Activated CD8-positive, alpha-beta memory T cell treated with anti-CD3 and anti-CD28 coated beads, Interleukin-2, amount 50 U/mL, for 1 hour (primary cell): ENCODE measurements around the gene SYTL3.
A peak's percentile ranks its signal among the peaks of the same experiment; 100 is the strongest.
"Not testable (repeated sequence)": the region's sequence is repeated elsewhere in the genome, so short reads cannot be mapped to it uniquely, and the experiment has no call there.

Experiments
- DNase-seq: peaks from one replicate; pipeline ENCODE4 v3.0.0-alpha.2; 2020; ENCODE audit errors: extremely low read depth

The SYTL3 gene

DNA sequence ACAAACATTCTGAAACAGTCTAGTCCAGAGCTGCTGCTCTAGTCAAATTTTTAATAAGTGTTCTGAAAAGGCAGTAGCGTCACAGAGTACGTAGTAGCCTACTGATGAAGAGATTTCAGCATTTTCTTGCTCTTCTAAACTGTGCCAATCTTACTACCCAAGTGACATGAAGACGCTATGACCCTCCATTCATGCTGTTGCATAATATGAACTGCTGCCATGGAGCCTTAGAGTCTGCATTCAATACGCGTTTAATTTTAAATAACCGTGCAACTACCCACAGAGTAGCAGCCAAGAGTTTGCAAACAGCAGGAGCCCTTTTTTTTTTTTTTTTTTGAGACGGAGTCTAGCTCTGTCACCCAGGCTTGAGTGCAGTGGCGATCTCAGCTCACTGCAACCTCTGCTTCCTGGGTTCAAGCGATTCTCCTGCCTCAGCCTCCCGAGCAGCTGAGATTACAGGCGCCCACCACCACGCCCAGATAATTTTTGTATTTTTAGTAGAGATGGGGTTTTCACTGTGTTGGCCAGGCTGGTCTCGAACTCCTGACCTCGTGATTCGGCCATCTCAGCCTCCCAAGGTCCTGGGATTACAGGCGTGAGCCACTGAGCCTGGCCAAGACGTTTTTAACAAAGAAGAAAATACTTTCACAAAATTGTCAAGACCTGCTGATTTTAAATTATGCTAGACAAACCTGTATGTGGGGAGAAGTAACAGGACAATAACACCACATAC, 125.0 kb downstream of the SYTL3 start:
- DNase-seq = no peak

DNA sequence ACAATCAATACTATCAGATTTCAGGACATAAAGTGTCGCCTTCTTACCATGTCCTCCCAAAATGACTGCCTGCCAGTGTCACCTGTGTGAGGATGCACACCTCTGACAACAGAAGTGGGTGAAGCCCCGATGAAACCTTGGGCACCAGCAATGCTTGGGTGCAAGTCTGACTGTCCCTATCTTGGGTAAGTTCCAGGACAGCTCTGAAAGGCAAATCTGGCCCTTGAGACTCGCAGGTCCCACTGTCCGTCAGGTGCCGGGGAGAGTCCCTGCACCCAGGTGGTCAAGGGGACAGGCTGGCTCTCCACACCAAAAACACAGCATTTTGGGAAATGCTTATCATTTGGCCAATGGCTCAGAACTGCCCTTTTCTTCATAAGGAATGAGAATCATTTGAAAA, 126.0 kb downstream of the SYTL3 start:
- DNase-seq = no peak

DNA sequence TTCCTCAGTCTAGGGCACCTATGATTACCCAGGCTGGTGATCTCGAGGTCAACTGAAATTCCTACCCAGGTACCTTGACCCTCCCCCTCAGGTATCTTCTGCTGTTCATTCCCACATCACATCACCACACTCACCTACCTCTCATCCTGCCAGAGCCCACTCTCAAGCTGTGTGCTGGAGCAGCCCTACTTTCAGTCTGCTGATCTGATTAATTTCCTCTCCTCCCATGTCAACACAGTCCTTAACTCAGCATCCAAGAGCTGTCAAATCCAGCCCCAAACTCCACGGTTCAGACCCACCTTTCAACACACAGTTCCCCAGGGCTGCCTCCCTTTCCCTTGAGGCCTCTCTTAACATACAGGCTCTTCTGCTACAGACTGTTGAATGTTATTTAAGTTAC, 126.9 kb downstream of the SYTL3 start:
- DNase-seq = no peak

DNA sequence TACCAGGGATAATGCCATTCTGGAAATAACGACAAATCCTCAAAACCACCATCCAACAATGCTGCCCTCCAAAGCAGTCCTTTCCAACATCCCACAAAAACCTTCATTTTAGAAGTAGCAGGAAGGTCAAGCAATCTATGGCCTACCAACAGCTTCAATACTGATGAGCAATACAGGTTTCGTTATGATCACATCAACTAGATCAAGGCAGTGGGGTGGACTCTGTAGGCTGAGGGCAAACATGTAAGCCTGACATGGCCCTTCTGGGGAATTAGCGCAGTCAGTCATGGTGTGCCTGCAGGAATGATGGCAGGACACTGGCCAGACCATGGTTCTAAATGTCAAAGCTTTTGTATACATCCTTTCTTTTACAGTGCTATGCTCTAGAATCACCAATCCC, 127.7 kb downstream of the SYTL3 start:
- DNase-seq = no peak

DNA sequence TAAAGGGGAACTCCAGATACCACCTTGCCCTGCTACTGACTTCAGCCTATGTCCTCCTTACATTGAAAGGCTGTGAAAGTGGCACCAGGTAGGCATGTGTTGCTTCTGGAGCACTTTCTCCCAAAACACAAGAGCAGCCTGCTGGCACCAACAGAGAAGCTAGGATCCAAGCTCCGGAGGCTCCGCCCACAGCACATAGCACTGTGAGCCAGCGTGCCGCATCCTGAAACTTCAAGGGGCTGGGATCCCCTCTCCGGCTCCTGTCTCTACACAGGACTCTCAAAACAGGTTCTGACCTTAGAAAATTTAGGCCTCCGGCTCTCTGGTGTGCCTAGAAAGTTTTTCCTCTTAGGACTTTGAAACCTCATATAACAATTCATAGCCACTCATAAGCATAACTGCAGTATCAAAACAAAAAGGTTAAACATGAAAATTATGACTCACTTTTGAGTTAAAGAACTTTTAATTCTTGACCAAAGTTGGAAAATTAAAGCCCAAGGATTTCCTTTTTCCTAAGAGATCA, 128.2 kb downstream of the SYTL3 start:
- no peak for DNase-seq

DNA sequence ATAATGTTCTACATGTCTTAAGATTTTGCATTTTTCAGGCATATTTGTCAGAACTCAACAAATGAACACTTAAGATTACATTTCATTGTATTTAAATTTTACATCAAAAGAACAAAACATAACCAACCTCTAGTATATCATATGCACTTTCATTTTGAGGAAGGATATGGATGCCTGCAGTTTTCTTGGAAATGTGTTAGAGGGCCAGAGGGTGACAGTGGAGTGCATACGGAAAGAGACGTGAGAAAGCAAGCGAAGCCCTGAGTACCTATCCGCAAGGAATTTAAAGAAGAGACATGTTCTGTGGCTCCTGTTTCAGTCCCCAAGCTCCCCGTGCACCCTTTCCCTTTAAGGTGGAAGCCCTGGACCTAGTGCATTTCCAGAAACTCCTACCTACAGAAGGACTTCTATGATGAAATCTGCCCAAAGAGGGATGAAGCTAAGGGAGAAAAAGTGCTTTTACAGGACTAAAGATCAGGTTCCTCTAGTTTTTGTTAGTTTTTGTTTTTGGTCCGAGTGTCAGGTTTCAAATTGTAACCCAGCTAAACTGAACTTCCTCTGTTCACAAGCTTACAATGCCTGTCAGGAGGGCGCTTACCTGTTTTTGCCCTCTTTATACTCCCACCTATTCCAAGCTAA, 130.5 kb downstream of the SYTL3 start:
- DNase-seq = no peak

DNA sequence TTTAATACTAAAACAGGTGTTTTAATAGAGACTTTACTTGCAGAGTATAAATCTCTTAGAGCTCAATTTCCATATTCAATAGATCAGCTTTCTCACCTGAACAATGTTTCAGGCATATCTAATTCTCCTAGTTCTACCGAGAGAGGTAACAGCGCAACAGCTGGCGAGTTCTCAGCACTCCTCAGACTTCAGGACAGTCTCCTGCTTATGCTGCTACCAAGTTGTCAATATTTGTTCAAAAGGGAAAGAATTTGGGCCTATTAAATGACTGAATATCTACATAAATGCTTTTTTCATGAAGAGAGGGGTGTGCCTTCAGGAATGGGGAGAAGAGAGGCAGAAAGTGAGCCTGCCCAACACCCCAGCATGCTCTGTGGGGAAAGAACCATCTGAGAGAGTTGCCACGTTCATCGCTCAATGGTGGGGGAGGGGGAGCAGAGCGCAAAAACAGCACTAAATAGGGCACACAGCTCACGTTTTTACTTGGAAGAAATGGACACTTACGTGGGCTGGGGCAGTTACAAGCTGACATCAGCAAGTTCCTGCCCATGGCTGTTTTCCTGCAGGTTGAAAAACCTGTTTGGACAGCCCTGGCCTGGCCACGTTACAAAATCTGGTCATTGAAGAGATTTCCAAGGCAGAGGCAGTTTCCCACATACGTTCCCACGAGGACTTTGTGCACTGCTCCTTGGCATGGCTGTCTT, 131.3 kb downstream of the SYTL3 start:
- DNase-seq = no peak

DNA sequence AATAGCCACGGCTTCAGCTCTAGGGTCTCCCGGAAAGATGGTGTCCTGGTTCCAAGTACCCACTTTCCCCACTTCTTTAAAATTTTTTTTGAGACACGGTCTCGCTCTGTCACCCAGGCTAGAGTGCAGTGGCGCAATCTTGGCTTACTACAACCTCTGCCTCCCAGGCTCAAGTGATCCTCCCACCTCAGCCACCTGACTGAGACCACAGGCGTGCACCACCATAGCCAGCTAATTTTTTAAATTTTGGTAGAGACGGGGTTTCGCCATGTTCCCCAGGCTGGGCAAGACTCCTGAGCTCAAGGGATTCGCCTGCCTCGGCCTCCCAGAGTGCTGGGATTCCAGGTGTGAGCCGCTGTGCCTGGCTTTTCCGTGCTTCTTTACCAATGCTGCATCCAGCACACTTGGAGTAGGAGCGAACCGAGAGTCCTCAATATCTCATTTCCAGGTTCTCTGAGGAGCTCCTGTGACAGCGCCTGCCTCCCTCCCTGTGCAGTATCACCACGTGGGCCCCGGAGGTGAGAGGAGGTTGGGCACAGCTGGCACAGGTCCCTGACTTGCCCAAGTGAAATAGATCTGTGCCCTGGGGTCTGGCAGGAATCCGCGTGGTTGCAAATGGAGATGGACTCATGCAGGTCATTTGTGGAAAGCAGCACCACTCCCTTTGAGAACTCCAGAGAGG, 132.0 kb downstream of the SYTL3 start:
- DNase-seq = no peak

DNA sequence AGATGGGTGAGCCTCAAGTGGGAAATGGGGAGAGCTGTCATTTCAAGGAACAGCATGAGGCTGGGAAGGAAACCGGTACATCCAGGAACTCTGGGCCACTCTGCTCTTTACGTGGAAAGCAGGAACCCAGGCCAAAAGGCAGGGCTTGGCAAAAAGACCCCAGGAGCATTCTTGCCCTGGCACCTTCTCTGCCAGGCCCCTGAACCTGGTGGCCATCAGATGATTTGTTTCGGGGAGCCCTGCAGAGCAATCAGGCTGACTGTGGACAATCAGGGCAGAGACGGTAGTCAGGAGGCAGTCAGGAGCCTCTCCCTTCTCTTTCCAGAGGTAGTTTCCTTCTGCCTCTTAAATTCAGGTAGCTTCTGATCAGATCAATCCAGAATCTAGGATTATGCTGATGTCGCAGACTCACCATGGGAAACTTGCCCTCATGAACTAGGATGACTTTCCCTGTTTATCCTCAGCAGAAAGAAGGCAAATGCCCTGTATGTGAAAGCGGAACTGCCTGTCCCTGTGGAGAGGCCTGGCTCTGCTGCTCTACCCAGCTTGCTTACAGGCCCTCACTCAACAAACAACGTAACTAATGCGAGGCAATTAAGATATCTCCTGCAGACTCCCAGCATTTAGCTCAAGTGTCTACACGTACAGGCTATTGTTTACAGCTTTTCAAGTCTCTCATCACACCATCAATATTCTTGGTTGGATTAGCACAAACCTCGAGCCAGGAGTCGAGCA, 132.7 kb downstream of the SYTL3 start:
- DNase-seq = no peak

DNA sequence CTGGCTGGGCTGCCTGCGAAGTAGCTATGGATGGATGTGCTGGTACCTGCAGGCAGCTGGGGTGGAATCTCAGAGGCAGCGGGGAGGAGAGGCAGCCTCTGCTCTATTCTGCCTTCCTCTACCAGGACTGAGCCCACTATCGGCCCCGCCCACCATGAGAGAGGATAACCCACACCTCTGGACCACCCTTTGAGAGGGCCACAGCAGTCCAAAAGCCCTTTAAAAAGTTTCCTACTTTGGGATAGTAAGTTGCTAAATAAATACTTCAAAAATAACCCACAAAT, 133.3 kb downstream of the SYTL3 start:
- DNase-seq = no peak

DNA sequence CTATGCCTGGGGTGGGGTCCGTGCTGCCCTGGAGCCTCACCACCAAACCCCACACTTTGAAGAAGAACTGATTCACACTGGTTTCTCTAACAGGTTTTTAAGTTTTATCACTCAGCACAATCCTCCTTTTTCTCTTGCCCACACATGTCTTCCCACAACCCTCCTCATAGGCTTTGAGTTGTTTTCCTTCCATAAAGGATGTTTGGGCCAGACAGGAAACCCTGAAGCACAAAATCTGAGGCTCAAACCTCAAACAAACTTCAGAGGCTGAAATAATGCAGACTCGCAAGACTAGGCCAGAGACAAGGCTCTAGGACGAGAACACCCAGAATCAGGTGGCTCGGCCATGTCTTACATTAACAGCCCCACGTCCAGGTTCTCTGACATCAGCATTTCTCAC, 134.0 kb downstream of the SYTL3 start:
- no peak for DNase-seq

DNA sequence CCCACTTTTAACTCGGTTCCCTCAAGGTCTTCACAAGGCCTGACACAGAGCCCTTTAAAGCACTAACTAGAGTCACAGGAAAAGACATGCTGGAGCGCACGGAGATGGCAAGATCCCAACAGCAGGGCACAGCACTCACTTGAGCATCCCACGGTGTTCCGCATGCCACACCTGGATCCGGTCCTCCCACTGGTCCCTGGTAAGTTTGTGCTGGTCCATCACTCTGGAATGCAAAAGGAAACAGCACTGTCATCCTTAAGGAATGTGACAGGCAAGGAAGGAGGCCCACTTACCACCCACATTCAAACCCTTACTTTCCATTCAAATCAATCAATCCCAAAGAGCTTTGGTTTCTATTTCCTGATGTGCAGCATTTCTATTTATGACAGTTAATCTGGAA, 134.7 kb downstream of the SYTL3 start:
- DNase-seq = no peak

DNA sequence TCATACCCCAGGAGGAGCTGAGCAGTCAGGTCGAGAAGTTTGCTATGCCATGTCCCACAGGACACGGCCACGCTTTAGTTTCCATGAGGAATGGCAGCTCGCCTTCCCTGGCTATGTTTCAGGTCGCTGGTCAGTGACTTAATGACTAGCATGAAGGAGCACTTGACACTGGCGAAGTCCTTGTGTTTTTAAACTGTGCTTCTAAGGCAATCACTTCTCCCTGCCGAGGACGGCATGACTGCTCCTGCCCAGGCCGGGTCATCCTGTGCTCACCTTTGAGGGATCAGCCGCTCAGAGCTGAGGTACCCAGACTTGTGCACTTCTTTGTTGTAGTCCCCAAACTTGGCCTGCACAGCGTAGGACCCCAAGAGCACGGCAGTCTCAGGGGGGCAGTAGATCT, 135.2 kb downstream of the SYTL3 start:
- DNase-seq = no peak

DNA sequence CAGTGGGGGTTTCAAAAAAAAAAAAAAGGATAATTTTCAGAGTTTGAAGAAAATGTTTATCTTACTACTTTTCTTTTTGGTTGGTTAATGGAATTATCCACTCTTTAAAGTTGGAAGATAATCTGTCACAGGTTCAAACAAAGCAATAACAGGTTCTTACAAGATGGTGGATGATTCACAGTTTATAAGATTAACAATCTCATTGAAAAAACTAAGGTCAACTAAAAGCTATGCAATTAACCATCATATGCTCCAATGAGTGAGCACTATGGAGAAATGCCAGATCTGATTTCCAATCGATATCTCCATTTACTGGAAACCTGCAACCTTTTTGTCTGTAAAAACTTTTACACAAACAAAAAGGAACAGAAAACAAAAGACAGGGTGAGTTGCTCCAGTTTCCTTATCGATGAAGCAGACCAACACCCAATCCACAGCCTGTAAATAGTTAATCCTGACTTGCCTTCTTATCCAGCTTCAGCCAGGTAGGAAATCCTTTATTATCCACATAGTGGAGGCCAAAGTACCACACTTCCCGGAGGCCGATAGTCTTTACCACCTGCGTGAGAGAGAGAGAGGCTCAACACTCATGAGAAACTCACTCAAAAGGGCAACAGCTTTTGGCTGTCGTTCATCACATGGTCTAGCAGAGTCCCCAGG, 136.9 kb downstream of the SYTL3 start:
- no peak for DNase-seq

DNA sequence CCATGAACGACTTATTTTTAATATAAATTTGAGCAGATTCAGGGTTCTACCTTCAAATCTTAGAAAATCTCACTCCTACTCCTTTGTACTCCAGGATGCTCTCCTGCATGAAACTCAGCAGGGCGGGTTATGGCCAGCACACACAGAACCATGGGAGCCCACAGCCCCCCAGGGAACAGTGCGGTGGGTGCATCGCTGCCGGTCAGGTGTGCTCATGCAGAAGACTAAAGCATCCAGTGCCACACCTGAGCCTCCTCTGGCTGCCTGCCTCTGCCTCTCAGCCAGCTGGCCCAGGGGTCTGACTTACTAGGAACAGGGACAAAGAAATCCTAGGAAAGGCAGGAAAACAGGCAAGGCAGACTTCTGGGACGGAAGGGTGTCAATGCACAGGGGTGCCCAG, 137.5 kb downstream of the SYTL3 start:
- no peak for DNase-seq

DNA sequence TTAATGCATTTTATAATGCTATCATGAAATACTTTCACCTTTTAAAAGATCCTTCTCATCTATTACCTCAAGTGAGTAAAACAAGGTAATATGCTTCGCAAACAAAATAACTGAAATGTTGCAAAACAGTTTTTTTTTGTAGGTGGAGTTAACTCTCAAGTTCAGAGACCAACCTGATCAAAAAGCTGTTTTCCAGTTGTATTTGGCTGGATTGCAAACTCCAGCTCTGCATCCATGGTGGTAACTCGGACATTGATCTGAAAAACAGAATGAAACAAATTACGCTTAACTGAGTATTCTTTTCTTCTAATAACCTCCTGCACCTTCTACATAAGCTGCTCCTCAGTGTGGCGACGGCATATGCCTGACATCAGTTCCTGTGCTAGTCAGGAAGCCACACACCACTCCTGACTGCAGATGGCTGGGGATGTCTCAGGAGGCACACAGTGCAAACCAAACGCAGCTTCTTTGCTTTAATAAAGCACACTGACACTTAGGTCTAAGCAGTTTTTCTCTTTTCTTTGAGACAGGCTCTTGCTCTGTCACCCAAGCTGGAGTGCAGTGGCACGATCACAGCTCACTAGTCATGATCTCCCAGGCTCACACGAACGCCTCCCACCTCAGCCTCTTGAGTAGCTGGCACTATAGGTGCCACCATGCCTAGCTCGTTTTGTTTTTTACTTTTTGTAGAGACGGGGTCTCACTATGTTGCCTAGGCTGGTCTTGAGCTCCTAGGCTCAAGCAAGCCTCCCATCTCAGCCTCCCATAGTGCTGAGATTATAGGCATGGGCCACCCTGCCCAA, 139.5 kb downstream of the SYTL3 start:
- peak; percentile 44 for DNase-seq

DNA sequence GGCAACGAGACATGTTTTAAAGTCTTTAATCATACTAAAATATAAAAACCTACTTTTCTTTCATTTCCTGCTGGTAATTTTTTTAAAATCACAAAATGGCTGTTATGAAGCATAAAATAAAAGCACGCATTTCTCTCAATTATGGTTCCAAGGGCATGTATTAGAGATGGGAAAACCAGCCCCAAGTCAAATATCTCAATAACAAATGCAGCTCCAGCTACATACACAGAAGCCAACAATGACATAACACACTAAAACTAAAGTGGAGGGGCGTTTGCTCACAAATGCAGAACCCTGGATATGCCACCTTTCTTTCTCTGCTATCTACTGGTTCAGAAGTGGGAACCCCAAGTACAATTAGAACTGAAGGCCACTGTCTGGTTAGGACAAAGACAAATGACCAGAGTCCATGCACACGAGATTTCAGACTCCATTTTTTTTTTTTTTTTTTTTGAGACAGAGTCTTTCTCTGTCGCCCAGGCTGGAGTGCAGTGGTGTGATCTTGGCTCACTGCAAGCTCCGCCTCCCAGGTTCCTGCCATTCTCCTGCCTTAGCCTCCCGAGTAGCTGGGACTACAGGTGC, 141.5 kb downstream of the SYTL3 start:
- no peak for DNase-seq

DNA sequence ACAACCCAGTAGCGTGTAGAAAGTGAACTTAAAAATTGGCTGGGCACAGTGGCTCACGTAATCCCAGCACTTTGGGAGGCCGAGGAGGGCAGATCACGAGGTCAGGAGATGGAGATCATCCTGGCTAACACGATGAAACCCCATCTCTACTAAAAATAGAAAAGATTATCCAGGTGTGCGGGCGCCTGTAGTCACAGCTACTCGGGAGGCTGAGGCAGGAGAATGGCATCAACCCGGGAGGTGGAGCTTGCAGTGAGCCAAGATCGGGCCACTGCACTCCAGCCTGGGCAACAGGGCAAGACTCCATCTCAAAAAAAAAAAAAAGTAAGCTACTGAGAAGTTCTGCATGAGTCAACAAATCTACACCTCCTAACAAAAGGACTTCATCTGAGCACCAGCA, 142.7 kb downstream of the SYTL3 start:
- DNase-seq = not testable (repeated sequence)

DNA sequence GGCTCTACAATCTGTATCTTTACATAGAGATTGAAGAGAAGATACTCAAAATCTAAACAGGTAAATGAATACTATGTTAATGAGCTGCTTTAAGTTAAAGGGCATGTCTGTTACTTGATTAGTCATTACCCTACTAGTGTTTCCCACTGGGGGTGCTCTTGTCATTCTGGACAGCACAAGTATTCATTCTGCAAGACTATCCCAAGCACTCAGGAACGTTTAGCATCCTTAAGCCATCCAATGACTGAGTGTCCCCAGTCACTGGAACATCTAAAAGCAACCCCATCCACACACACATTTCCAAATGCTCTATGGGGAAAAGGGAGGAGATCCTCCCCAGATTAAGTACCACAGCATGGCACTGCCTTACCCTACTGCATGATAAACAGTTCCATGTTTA, 143.6 kb downstream of the SYTL3 start:
- no peak for DNase-seq

DNA sequence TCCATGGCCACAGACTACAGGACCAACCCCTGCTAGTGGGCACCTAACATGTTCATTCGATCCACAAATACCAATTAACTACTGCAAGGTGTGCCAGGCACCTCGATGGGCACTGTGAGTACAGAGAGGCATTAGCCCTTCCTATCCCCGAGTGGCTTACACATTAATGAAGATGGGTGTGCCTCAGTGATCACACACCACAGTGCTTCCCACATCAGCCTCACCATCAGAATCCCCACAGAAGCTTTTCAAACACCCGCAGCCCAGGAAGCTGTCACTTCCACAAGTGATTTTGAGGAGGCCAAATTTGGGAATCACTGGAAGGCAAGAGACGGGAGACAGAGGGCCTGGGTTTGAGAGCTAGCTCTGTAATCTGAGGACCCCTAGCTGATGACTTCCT, 145.7 kb downstream of the SYTL3 start:
- DNase-seq = no peak
